ENCODE measurements around the gene TAF12. TPM values are rescaled to one million over a fixed set of nuclear protein-coding genes. Genes with fewer than 3 reads are reported as not detected.

TAF12 gene
- total and polyA plus RNA-seq, 4 donors, result 9.5 to 14.5 (median 11.9) TPM

DNA sequence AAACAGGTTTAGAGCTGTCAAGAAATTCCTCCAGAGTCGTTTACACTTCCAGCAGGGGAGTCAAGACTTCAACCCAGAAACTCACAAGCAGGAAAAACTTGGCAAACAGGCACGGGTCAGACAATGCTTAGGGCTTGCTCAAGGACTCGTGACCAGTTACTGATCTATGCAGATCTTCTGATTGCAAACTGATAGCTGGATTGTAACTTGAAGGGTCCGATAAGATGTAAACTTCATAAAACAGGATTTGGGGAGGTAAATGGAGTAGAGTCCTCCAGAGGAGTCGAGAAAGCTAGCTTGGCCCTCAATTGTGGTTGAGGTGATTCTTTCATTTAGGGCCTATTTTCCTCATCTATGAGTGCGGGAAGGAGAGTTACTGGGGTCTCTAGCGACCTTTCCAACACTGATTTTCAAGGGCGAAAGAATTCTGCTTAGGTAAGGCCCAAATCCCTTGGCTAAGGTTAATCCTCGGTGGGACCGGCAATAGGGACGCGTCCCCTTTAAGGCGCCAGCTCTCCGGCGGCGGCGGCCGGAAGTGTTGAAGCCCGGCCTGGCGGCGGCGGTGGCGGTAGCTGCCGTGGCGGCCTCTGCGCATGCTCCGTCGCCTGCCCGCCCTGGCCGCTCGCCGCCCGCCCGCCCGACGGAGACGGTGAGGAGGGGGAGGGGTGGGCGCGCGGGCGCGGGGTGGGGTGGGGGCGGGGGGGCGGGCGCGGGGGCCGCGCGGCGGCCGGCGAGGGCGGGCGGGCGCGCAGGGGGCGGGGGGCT, 25.5 kb upstream of the TAF12 start, which contains the start of gene GMEB1:
TSS of gene GMEB1 (plus strand) at position 594 of the 765 bp plus-strand sequence. CDS start 14,829 bp downstream, outside the sequence.
- Histone ChIP-seq H3K9ac (ENCODE audit: low read depth in 1 of 2, low read length in 2 of 2) (peak within 1 kb of the TSS; percentile 97), H3K9me3 (ENCODE audit: control insufficient read depth in 4 of 4, low read length in 3 of 4) (no peaks in the 10 kb centered on the region), H3K4me1 (ENCODE audit: control insufficient read depth in 4 of 4, insufficient read depth in 4 of 4, low read length in 3 of 4) (peaks cover 0 to 13% (median 9%) of the 10 kb centered on the region in 4 donors), H3K4me3 (ENCODE audit: low read depth in 1 of 3, low read length in 3 of 3) (peak within 1 kb of the TSS; percentile 76 to 96 (median 96)), H3K27me3 (ENCODE audit: control insufficient read depth in 4 of 4, insufficient read depth in 4 of 4, low read length in 3 of 4) (no peaks in the 10 kb centered on the region), H3K36me3 (ENCODE audit: control insufficient read depth in 4 of 4, insufficient read depth in 3 of 4, low read depth in 1 of 4, low read length in 3 of 4) (no peaks in the 10 kb centered on the region), H3K27ac (ENCODE audit: low read depth in 1 of 2, low read length in 2 of 2) (peak within 1 kb of the TSS; percentile 93 to 95)
- DNase-seq (ENCODE audit: low spot score), result peak; percentile 85
- TF ChIP-seq, protein P1, sequence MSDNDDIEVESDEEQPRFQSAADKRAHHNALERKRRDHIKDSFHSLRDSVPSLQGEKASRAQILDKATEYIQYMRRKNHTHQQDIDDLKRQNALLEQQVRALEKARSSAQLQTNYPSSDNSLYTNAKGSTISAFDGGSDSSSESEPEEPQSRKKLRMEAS (IDR thresholded peaks at IDR 0.05), result peak; percentile 65
- TF ChIP-seq GABPA (IDR thresholded peaks at IDR 0.05 in 1 of 2, conservative IDR thresholded peaks at IDR 0.05 in 1 of 2) (peak; percentile 39 to 75), YY1 (IDR thresholded peaks at IDR 0.05) (no peak), SP1 (IDR thresholded peaks at IDR 0.05) (peak; percentile 21)
- WGBS, result 2% methylated on average over 47 of the region's 57 CpGs

DNA sequence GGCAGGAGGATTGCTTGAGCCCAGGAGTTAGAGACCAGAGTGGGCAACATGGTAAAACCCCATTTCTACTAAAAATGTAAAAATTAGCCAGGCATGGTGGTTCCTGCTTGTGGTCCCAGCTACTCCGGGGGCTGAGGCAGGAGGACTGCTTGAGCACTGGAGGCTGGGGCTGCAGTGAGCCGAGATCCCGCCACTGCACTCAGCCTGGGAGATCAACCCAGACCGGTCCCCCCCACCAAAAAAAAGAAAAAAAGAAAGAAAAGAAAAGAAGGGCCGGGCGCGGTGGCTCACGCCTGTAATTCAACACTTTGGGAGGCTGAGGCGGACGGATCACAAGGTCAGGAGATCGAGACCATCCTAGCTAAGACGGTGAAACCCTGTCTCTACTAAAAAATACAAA, 23.9 kb upstream of the TAF12 start:
- peaks cover 0 to 13% (median 9%) of the 10 kb centered on the region in 4 donors for H3K4me1 ChIP-seq (ENCODE audit: control insufficient read depth in 4 of 4, insufficient read depth in 4 of 4, low read length in 3 of 4)
- H3K27me3 ChIP-seq (ENCODE audit: control insufficient read depth in 4 of 4, insufficient read depth in 4 of 4, low read length in 3 of 4), result no peaks in the 10 kb centered on the region
- no peaks in the 10 kb centered on the region for H3K36me3 ChIP-seq (ENCODE audit: control insufficient read depth in 4 of 4, insufficient read depth in 3 of 4, low read depth in 1 of 4, low read length in 3 of 4)
- no peak overlapping the region for H3K27ac ChIP-seq (ENCODE audit: low read depth in 1 of 2, low read length in 2 of 2)
- H3K9ac ChIP-seq (ENCODE audit: low read depth in 1 of 2, low read length in 2 of 2), result no peak overlapping the region
- DNase-seq (ENCODE audit: low spot score), result no peak
- no peaks in the 10 kb centered on the region for H3K9me3 ChIP-seq (ENCODE audit: control insufficient read depth in 4 of 4, low read length in 3 of 4)
- WGBS, result 97% methylated on average over 12 of the region's 12 CpGs
- TF ChIP-seq, protein P2, sequence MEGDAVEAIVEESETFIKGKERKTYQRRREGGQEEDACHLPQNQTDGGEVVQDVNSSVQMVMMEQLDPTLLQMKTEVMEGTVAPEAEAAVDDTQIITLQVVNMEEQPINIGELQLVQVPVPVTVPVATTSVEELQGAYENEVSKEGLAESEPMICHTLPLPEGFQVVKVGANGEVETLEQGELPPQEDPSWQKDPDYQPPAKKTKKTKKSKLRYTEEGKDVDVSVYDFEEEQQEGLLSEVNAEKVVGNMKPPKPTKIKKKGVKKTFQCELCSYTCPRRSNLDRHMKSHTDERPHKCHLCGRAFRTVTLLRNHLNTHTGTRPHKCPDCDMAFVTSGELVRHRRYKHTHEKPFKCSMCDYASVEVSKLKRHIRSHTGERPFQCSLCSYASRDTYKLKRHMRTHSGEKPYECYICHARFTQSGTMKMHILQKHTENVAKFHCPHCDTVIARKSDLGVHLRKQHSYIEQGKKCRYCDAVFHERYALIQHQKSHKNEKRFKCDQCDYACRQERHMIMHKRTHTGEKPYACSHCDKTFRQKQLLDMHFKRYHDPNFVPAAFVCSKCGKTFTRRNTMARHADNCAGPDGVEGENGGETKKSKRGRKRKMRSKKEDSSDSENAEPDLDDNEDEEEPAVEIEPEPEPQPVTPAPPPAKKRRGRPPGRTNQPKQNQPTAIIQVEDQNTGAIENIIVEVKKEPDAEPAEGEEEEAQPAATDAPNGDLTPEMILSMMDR (IDR thresholded peaks at IDR 0.05; ENCODE audit: low read depth, low read length, missing input control), result no peak
- no peak for TF ChIP-seq RXRA (IDR thresholded peaks at IDR 0.05)
- TF ChIP-seq HNF4A (conservative IDR thresholded peaks at IDR 0.05), result no peak
- no peak for TF ChIP-seq FOXA2 (IDR thresholded peaks at IDR 0.05)
- no peak for TF ChIP-seq EGR1 (IDR thresholded peaks at IDR 0.05; ENCODE audit: low read depth in 2 of 2)
- no peak overlapping the region for H3K4me3 ChIP-seq (ENCODE audit: low read depth in 1 of 3, low read length in 3 of 3)

DNA sequence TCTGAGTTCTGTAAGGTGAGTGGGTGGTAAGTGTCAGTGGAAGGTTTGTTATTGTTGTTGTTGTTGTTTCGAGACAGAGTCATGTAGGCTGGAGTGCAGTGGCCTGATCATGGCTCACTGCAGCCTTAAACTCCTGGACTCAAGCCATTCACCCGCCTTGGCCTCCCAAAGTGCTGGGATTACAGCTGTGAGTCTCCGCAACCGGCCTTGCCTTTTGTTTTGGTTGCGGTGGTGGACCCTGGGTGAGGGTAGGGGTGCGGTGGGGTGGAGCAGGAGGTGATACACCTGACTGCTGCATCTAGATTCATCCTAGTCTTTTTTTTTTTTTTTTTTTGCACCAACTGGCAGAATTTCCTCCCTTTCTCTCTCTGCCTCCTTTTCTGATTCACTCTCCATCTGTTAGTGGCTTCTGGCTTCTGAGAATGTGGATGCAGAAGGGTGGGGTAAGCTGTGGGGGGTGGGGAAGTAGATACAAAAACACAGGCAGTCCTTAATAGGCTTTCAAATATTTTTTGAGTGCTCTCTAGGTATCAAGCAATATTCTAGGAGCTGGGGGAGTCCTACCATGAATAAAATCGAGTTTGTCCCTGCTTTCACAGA, 21.1 kb upstream of the TAF12 start:
- no peak for DNase-seq (ENCODE audit: low spot score)

More for the DNA sequence above, 21.1 kb upstream of the TAF12 start:
- no peaks in the 10 kb centered on the region for H3K36me3 ChIP-seq (ENCODE audit: control insufficient read depth in 4 of 4, insufficient read depth in 3 of 4, low read depth in 1 of 4, low read length in 3 of 4)
- WGBS, result 87% methylated on average over 7 of the region's 7 CpGs
- H3K9ac ChIP-seq (ENCODE audit: low read depth in 1 of 2, low read length in 2 of 2), result no peak overlapping the region
- H3K4me1 ChIP-seq (ENCODE audit: control insufficient read depth in 4 of 4, insufficient read depth in 4 of 4, low read length in 3 of 4), result peaks cover 0 to 6% (median 4%) of the 10 kb centered on the region in 4 donors
- no peaks in the 10 kb centered on the region for H3K27me3 ChIP-seq (ENCODE audit: control insufficient read depth in 4 of 4, insufficient read depth in 4 of 4, low read length in 3 of 4)
- H3K4me3 ChIP-seq (ENCODE audit: low read depth in 1 of 3, low read length in 3 of 3), result no peak overlapping the region
- no peak overlapping the region for H3K27ac ChIP-seq (ENCODE audit: low read depth in 1 of 2, low read length in 2 of 2)
- TF ChIP-seq, protein P2 (IDR thresholded peaks at IDR 0.05; ENCODE audit: low read depth, low read length, missing input control), result no peak
- TF ChIP-seq YY1 (IDR thresholded peaks at IDR 0.05) (no peak), FOXA2 (IDR thresholded peaks at IDR 0.05) (no peak)
- no peaks in the 10 kb centered on the region for H3K9me3 ChIP-seq (ENCODE audit: control insufficient read depth in 4 of 4, low read length in 3 of 4)

All from liver (tissue), 9 donors.